Neutrophil (primary cell): ENCODE measurements around the gene AOPEP.

Source experiments
- H3K27ac ChIP-seq: fragments of 200-600 bp; sonication (generic); 2 replicates; pipeline ENCODE4 v1.5.1; 2016; ENCODE audit warnings: mild to moderate bottlenecking, moderate library complexity
- H3K27me3 ChIP-seq: fragments of 200-600 bp; sonication (generic); 2 replicates; pipeline ENCODE4 v1.6.0; 2016; ENCODE audit warnings: mild to moderate bottlenecking
- H3K36me3 ChIP-seq: fragments of 200-600 bp; sonication (generic); 2 replicates; pipeline ENCODE4 v1.5.1; 2017
- H3K4me1 ChIP-seq, 2 experiments: fragments of 200-600 bp in 1 of 2; sonication (generic) in 1 of 2; 1 replicate in 1 of 2; 2 replicates in 1 of 2; pipeline versions ENCODE4 v1.5.1 to v1.6.1; 2013 to 2016; ENCODE audit warnings: low read depth in 1 of 2, low read length in 1 of 2, mild to moderate bottlenecking in 1 of 2, moderate library complexity in 1 of 2; ENCODE audit not compliant: control insufficient read depth in 1 of 2, insufficient read depth in 1 of 2
- H3K4me3 ChIP-seq, 2 experiments: fragments of 200-600 bp in 1 of 2; sonication (generic) in 1 of 2; 1 replicate in 1 of 2; 2 replicates in 1 of 2; pipeline ENCODE4 v1.5.1; 2013 to 2016; ENCODE audit warnings: low read depth in 1 of 2, low read length in 1 of 2, mild to moderate bottlenecking in 1 of 2, moderate library complexity in 1 of 2
- H3K9me3 ChIP-seq: fragments of 200-600 bp; sonication (generic); 2 replicates; pipeline ENCODE4 v1.5.1; 2016
- CTCF ChIP-seq: fragments of 200-600 bp; sonication (generic); IDR thresholded peaks from 2 replicates; pipeline ENCODE4 v1.5.1; 2016; ENCODE audit warnings: antibody characterized with exemption

AOPEP gene

DNA sequence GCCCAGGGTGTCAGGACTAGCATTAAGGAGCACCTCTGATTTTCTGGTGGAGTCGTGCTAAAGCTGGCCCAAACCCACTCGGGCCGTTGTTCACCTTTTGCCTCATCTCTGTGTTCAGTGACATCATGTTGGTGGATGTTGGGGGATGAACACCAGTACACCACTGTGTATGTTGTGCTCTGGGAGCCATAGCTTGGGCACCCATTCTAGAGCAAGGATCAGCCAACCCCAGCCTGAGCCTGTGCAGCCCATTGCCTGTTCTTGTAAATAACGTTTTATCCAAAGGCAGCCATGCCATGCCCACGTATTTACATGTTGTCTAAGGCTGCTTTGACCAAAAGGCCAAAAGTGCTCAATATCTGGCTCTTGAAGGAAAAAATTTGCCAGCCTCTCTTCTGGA is 345.4 kb downstream of the AOPEP start:
- Histone ChIP-seq H3K4me1 (no peaks in the 10 kb centered on the region), H3K4me3 (no peak overlapping the region), H3K27me3 (no peaks in the 10 kb centered on the region), H3K36me3 (no peaks in the 10 kb centered on the region), H3K27ac (no peak overlapping the region), H3K9me3 (no peaks in the 10 kb centered on the region)
- TF ChIP-seq CTCF = no peak

DNA sequence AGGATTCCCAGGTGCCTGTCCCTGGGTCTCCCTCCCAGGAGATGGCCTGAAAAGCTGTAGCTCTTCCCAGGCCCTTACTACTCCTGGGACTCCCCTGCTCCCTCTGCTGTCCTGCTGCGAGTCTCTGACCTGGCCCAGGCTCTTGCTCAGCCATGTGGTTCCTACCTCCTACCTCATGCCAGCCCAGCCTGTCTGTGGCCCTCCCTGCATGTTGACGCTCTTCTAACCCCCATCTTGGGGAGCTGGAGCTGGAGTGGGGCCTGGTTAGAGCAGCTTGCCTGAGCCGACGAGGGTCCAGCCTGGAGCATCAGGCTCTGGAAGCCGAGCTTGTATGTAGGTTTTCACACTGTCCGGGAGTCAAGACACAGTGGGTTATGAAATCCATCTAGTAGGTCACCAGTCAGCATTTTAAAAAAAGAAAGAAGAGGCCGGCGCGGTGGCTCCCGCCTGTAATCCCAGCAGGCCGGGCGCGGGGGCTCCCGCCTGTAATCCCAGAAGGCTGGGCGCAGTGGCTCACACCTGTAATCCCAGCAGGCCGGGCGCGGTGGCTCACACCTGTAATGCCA is 346.6 kb downstream of the AOPEP start:
- no peak overlapping the region for H3K27ac ChIP-seq
- no peak for TF ChIP-seq CTCF

DNA sequence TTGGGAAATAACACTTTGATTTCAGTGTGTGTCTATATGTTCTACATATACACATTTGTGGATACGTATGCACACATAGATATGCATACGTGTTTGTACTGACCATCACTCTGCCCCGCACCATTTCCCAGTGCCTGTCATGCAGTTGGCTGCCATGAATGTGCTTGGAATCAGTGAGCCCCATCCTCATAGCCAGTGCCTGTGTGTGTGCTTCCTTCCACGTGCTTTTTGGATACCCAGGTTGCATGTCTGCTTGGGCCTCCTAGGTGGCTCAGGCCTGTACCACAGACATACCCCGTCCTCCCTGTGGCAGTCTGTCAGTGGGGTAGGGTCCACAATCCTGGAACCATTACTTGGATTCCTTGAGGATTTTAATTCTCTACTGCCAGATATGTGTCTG is 347.4 kb downstream of the AOPEP start:
- H3K36me3 ChIP-seq = no peaks in the 10 kb centered on the region
- no peak overlapping the region for H3K4me3 ChIP-seq
- H3K9me3 ChIP-seq = no peaks in the 10 kb centered on the region
- no peaks in the 10 kb centered on the region for H3K27me3 ChIP-seq
- no peaks in the 10 kb centered on the region for H3K4me1 ChIP-seq
- no peak overlapping the region for H3K27ac ChIP-seq
- TF ChIP-seq CTCF = no peak

More for the DNA sequence above, 346.6 kb downstream of the AOPEP start:
- H3K9me3 ChIP-seq = no peaks in the 10 kb centered on the region
- H3K36me3 ChIP-seq = no peaks in the 10 kb centered on the region
- H3K4me1 ChIP-seq = no peaks in the 10 kb centered on the region
- H3K27me3 ChIP-seq = no peaks in the 10 kb centered on the region
- no peak overlapping the region for H3K4me3 ChIP-seq

- H3K27ac ChIP-seq = no peak overlapping the region
- H3K36me3 ChIP-seq = no peaks in the 10 kb centered on the region
- no peaks in the 10 kb centered on the region for H3K4me1 ChIP-seq
- H3K4me3 ChIP-seq = no peak overlapping the region
- no peak for TF ChIP-seq CTCF
- no peaks in the 10 kb centered on the region for H3K27me3 ChIP-seq
- H3K9me3 ChIP-seq = no peaks in the 10 kb centered on the region
These were observed 348.1 kb downstream of the AOPEP start for GRCh38 chr9:95074632-95075031.

DNA sequence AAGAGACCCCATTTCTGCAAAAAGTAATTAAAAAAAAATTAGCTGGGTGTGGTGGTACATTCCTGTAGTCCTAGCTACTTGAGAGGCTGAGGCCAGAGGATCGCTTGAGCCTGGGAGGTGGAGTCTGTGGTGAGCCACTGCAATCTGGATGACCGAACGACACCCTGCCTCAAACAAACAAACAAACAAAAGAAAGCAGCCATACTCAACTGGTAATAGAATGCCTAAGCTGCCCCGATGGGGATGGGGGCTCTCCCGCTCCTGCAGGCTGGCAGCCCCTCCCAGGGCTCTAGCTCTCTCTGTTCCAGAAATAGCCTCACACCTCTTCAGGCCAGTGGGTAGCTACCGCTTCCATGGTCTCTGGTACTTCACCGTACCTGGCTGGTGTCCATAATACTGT is 349.2 kb downstream of the AOPEP start:
- no peak for TF ChIP-seq CTCF
- H3K27me3 ChIP-seq = no peaks in the 10 kb centered on the region
- H3K36me3 ChIP-seq = no peaks in the 10 kb centered on the region
- no peaks in the 10 kb centered on the region for H3K9me3 ChIP-seq
- no peak overlapping the region for H3K27ac ChIP-seq
- H3K4me1 ChIP-seq = no peaks in the 10 kb centered on the region
- H3K4me3 ChIP-seq = no peak overlapping the region

DNA sequence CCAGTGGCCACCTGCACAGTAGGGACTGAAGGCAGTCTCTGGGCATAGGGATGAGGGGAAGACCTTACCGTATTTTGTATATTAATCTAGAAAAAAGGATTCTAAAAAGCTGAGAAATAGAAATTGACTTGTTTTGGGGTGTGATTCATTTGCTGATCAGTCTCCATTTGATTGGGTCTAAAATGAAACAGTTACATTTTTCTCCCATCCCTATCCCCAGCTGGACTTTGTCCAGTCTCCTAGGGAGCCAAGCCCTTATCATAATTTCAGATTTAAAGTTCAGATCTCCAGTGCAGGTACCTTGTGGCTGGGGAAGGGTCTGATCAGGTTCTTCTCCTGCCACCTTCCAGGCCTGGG is 350.2 kb downstream of the AOPEP start:
- no peak for TF ChIP-seq CTCF
- H3K27me3 ChIP-seq = no peaks in the 10 kb centered on the region
- no peak overlapping the region for H3K27ac ChIP-seq
- no peaks in the 10 kb centered on the region for H3K9me3 ChIP-seq
- no peak overlapping the region for H3K4me3 ChIP-seq
- no peaks in the 10 kb centered on the region for H3K36me3 ChIP-seq
- no peaks in the 10 kb centered on the region for H3K4me1 ChIP-seq
